GM13977 (cell line): ENCODE results near the gene SHB.

Experiments used
- DNase-seq: peaks from one replicate; pipeline ENCODE4 v3.0.0; 2012; ENCODE audit warnings: low spot score
- in situ Hi-C: fragments of 300-500 bp; cut with MboI; formaldehyde crosslinking; loops from one replicate; pipeline ENCODE4 v1.12.0; 2022; ENCODE audit warnings: low sequenced_read_pairs, low pct_unique_long_range_greater_than_20kb, mixed read lengths, inconsistent platforms; ENCODE audit not compliant: unreplicated experiment
- TF ChIP-seq, protein P1 (sequence below): IDR thresholded peaks from 2 replicates; pipeline ENCODE4 v1.5.1; 2012; ENCODE audit warnings: mild to moderate bottlenecking, control low read depth; ENCODE audit not compliant: insufficient read depth; ENCODE audit errors: extremely low read depth, missing control alignments

Gene SHB

DNA sequence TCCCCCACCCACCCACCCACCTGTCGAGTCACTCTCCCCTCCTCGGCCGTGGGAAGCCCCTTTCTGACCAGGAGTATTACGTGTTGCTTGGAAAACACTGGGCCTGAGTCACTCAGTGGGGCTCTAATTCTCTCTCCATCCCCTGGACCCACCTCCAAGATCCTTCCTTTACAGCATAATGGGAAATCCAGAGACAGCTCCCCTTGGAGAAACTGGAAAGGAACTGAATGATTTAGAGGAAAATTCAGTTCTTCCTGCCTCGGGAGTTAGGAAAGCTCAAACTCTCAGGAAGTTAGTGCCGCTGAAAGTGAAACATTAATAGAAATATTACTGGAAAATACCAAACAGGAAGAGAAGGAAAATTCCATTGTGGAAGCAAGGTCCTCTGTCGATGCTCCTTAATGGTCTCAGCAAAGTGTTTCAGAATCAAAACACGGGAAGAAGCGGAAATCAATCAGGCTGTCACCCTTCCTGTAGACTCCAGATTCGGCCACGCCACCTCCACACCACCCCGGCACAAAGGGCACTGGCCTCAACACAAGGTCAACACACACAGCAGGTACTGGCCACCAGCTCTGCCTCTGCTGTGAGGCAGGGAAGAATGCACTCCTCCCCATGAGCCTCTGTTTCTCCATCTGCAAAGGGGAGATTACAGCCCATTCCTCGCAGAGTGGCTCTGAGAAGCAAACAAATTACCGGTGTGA, 9.6 kb downstream of the SHB start:
- DNase-seq, result no peak
- in situ Hi-C loops, result no loop called here
- TF ChIP-seq, protein P1, sequence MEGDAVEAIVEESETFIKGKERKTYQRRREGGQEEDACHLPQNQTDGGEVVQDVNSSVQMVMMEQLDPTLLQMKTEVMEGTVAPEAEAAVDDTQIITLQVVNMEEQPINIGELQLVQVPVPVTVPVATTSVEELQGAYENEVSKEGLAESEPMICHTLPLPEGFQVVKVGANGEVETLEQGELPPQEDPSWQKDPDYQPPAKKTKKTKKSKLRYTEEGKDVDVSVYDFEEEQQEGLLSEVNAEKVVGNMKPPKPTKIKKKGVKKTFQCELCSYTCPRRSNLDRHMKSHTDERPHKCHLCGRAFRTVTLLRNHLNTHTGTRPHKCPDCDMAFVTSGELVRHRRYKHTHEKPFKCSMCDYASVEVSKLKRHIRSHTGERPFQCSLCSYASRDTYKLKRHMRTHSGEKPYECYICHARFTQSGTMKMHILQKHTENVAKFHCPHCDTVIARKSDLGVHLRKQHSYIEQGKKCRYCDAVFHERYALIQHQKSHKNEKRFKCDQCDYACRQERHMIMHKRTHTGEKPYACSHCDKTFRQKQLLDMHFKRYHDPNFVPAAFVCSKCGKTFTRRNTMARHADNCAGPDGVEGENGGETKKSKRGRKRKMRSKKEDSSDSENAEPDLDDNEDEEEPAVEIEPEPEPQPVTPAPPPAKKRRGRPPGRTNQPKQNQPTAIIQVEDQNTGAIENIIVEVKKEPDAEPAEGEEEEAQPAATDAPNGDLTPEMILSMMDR, result no peak

DNA sequence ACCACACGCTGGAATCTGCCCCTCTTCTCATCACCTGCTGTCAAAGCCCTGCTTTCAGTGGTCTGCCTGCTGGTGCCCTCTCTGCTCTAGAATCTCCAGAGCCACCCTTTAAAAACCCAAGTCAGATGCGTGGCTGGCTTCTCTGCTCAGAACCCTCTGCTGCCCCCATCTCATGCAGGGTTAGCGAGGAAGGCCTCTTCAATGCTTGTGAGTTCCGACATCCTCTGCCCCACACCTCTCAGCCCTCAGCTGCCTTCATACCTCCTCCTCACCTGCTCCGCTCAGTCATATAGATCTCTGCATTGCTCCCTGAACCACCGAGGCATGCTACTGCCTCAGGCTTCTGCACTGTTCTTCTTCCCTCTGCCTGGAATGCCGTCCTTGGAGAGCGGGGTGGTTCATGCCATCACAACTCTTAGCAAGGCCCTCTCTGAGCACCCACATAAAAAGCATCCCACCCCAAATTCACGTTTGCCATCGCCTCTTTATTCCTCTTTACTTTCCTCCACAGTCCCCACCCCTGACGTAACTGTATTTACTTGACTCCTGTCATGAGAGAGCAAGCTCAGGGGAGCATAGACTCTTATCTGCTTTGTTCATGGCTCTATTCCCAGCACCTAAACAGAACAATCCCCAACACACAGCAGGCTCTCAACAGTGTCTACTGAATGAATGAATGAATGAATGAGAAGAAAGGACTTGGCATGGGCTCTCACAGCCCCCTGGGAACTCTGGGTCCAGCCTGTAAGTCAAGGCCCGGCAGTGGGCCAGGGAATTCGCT, 10.4 kb downstream of the SHB start:
- no peak for DNase-seq
- in situ Hi-C loops, result no loop called here
- TF ChIP-seq, protein P1, result no peak

DNA sequence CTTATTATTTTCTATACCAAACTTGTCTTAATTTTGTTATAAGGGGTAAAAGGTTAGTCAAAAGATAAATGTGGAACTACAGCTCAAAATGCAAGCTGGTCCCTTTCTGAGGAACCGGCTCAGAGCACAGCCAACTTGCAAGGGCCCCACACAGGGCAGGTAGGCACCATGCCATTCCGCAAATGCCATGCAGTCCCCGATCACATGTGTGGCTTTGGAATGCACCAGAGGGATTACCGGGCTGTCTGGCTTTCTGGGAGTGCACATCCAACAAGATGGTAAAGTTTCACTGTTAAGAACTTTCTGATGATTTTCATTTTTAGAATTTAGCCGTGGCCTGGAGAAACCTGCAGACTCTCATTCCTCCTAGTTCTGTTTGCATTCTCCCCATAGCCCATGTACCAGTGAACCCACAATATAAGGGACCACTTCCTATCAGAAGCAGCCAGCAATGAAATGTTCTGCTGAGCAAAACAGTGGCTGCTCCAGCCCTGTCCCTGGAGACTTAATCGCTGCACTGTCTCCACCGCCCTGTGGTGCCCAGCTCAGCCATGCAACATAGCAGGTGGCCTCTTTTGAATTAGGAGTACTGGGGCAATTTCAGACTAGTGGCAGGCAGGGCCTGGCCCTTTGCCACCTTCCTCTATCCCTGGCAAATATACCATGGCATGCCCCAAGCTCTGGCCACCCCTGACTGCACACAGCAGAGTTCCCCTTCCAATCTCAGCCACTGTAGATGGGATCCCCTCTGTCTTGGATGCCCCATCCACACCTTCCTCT, 11.4 kb downstream of the SHB start:
- no peak for DNase-seq
- in situ Hi-C loops, result no loop called here
- TF ChIP-seq, protein P1, result no peak

DNA sequence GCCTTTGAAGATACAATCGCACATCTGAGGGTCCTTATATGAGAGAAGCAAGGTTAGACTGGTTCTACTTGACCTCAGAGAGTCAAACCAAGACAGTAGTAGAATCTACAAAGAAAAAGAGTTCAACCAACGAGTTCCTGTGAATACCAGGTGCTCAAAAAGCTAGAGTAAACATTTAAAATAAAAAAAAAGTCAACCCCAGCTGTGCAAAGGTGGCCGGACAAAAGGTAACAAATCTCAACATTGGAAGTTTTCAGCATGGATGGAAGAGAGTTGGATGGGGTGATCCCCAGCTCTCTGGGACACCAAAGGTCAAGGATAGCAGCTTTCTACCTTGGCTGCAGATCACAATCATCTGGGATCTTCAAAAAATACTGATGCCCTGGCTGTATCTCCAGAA, 14.4 kb downstream of the SHB start:
- no peak for DNase-seq
- in situ Hi-C loops, result no loop called here
- TF ChIP-seq, protein P1, result no peak

DNA sequence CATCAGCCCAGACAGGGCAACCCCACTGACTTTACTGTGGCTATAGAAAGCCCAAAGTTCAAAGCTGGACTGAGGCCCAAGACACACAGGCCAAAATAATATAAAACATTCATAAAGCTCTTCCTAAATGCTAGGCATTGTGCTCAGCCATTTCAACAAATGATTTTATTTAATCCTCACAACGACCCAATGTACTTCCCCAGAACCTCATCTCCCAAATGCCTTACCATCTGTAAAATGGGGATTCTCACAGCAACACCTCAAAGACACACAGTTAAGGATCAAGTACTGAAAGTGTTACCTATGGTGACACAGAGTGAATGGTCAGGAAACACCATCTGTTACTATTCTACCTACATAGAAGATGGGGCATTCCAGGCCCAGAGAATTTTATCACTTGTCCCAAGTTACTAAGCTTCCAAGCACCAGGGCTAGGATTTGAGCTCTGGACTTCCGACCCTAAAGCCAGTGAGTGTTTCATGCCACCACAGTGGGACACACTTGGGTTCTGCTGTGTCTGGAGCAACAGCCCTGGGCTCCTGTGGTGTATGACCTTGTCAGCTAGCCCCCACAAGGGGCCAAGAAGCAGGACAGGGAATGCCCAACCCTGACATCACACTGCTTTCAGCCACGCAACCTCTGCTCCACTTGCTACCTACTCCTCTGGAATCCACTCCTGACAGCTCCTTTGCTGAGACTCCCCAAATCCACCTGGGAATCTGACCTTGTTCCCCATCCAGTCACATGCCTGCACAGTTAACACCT, 15.1 kb downstream of the SHB start:
- in situ Hi-C loops, result no loop called here
- TF ChIP-seq, protein P1, result no peak
- no peak for DNase-seq
